ENCODE results near the gene CAPN13. TPM values are rescaled to one million over a fixed set of nuclear protein-coding genes. Genes with fewer than 3 reads are reported as not detected.

The CAPN13 gene
- total and polyA plus RNA-seq, 11 donors = not detected

- Histone ChIP-seq H3K9me3 (no peaks in the 10 kb centered on the region), H3K27ac (no peak overlapping the region), H3K27me3 (peaks cover 0 to 8% (median 0%) of the 10 kb centered on the region in 9 donors), H3K4me1 (peaks cover 0 to 4% (median 0%) of the 10 kb centered on the region in 12 donors), H3K4me3 (no peak overlapping the region), H3K36me3 (no peaks in the 10 kb centered on the region)
- intact Hi-C loops (cut with DNase I) = loop anchor here in 9 of 10 donors (5.0 to 10.0 kb wide), 5 partner anchors 140 to 1118 kb away; no protein-coding TSS in a partner anchor
- ATAC-seq = no peak
- no peak for DNase-seq
- WGBS, 4 donors = 57 to 63% (median 62%) methylated on average over 1 of the region's 1 CpG
- TF ChIP-seq POLR2A (IDR thresholded peaks at IDR 0.05) = no peak
- no peak for TF ChIP-seq CTCF (IDR thresholded peaks at IDR 0.05)
Measured at GRCh38 chr2:30717081-30717650, 90.1 kb downstream of the CAPN13 start.

DNA sequence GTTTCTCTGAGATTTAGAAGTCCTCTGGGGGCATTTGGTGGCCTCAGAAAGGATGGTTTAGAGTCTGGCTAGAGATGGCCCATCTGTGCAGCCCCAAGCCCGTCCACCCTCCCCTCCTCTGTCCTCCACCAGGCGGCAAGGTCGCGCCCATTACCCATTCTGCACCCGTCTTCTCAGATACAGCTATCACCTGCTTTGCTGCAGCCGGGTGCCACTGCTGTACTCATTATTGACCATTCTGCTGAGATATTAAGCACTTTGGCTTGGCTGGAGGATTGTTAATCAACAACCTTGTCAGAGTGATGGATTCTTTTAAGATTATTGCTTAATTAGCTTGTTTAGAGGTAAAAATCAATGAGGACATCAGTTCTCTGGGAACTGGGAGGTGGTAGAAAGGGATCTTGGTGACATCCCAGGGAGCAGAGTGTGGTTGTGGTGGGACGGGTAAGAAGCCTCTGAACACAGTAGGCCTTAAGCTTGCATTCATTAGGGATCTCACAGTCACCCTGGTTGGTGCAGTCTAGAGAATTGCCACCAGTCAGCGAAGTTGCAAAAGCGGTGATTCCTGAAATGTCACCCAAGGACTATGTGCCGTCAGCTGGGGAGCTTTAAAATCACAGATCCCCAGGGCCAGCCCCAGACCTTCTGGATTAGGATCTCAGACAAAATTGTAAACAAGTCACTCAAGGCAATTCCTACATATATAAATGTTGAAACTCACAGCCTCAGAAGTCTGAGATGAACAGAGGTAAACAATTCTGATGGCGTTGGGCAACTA lies 90.9 kb downstream of the CAPN13 start:
- no peak for TF ChIP-seq CTCF (IDR thresholded peaks at IDR 0.05)
- no peak for TF ChIP-seq POLR2A (IDR thresholded peaks at IDR 0.05)
- no peaks in the 10 kb centered on the region for H3K9me3 ChIP-seq
- H3K4me1 ChIP-seq = peaks cover 0 to 4% (median 0%) of the 10 kb centered on the region in 12 donors
- H3K36me3 ChIP-seq = no peaks in the 10 kb centered on the region
- intact Hi-C loops (cut with DNase I) = loop anchor here in 9 of 10 donors (5.0 to 10.0 kb wide), 5 partner anchors 141 to 1118 kb away; no protein-coding TSS in a partner anchor
- H3K4me3 ChIP-seq = no peak overlapping the region
- no peak overlapping the region for H3K27ac ChIP-seq
- H3K27me3 ChIP-seq = peaks cover 0 to 1% (median 0%) of the 10 kb centered on the region in 9 donors
- WGBS, 4 donors = 69 to 86% (median 80%) methylated on average over 10 to 11 of the region's 11 CpGs
- DNase-seq (no peak), ATAC-seq (no peak)

- ATAC-seq (no peak), DNase-seq (no peak)
- intact Hi-C loops (cut with DNase I) = loop anchor here (1.0 to 10.0 kb wide), 14 partner anchors 142 to 1120 kb away; no protein-coding TSS in a partner anchor
- Histone ChIP-seq H3K27ac (no peak overlapping the region), H3K4me3 (no peak overlapping the region), H3K27me3 (no peaks in the 10 kb centered on the region), H3K4me1 (peaks cover 0 to 4% (median 0%) of the 10 kb centered on the region in 12 donors), H3K9me3 (no peaks in the 10 kb centered on the region), H3K36me3 (no peaks in the 10 kb centered on the region)
- no peak for TF ChIP-seq CTCF (IDR thresholded peaks at IDR 0.05)
- TF ChIP-seq POLR2A (IDR thresholded peaks at IDR 0.05) = no peak
- 76 to 82% (median 79%) methylated on average over 8 of the region's 8 CpGs for WGBS, 4 donors
Measured at GRCh38 chr2:30714811-30715709, 92.2 kb downstream of the CAPN13 start.

Data from heart left ventricle (tissue), 16 donors.